GM12892 (cell line): ENCODE measurements around the gene IRX5.

ENCODE experiments used
- DNase-seq: peaks from one replicate; pipeline ENCODE4 v3.0.0; 2011; ENCODE audit not compliant: insufficient read length
- FAIRE-seq: peaks from 2 replicates; lab custom pipeline; 2011; peaks lifted over from hg19 to GRCh38; lab: Jason Lieb, UNC
- POLR2A ChIP-seq: IDR thresholded peaks from 2 replicates; pipeline ENCODE4 v1.6.1; 2011; ENCODE audit warnings: low read depth, low read length, control low read depth
- POLR2AphosphoS5 ChIP-seq: IDR thresholded peaks from 2 replicates; pipeline ENCODE4 v1.6.1; 2011; ENCODE audit warnings: low read depth, low read length, control low read depth
- TAF1 ChIP-seq: IDR thresholded peaks from 2 replicates; pipeline ENCODE4 v1.6.1; 2011; ENCODE audit warnings: low read depth, mild to moderate bottlenecking, control low read depth, low read length, borderline replicate concordance

IRX5 gene

GRCh38 chr16:54939029-54939346, 8.3 kb downstream of the IRX5 start:
- FAIRE-seq (no peak), DNase-seq (no peak)
- no peak for TF ChIP-seq TAF1
- TF ChIP-seq POLR2A = no peak
- no peak for TF ChIP-seq POLR2AphosphoS5

- FAIRE-seq = no peak
- DNase-seq = no peak
Measured at GRCh38 chr16:54939510-54940278, 9.0 kb downstream of the IRX5 start.

GRCh38 chr16:54940279-54940604, 9.6 kb downstream of the IRX5 start:
- TF ChIP-seq POLR2AphosphoS5 = no peak
- no peak for FAIRE-seq

More at GRCh38 chr16:54939510-54940278, 9.0 kb downstream of the IRX5 start:
- no peak for TF ChIP-seq POLR2AphosphoS5
- no peak for TF ChIP-seq POLR2A
- TF ChIP-seq TAF1 = no peak

GRCh38 chr16:54942353-54942943, 11.8 kb downstream of the IRX5 start:
- DNase-seq (no peak), FAIRE-seq (no peak)
- TF ChIP-seq POLR2A (no peak), POLR2AphosphoS5 (no peak), TAF1 (no peak)

More at GRCh38 chr16:54940279-54940604, 9.6 kb downstream of the IRX5 start:
- DNase-seq = no peak

- FAIRE-seq (no peak), DNase-seq (no peak)
- TF ChIP-seq POLR2AphosphoS5 (no peak), POLR2A (no peak), TAF1 (no peak)
Measured at GRCh38 chr16:54944002-54944401, 13.3 kb downstream of the IRX5 start.

- DNase-seq (no peak), FAIRE-seq (no peak)
- TF ChIP-seq POLR2AphosphoS5 = no peak
- TF ChIP-seq TAF1 = no peak
- no peak for TF ChIP-seq POLR2A
Measured at GRCh38 chr16:54945063-54945462, 14.4 kb downstream of the IRX5 start.

- DNase-seq (no peak), FAIRE-seq (no peak)
- TF ChIP-seq TAF1 (no peak), POLR2AphosphoS5 (no peak), POLR2A (no peak)
Measured at GRCh38 chr16:54946909-54947308, 16.2 kb downstream of the IRX5 start.

- DNase-seq = no peak
- no peak for TF ChIP-seq POLR2A
- TF ChIP-seq POLR2AphosphoS5 = no peak
- no peak for TF ChIP-seq TAF1
- no peak for FAIRE-seq
Measured at GRCh38 chr16:54947616-54948015, 17.0 kb downstream of the IRX5 start.

GRCh38 chr16:54952195-54952594, 21.5 kb downstream of the IRX5 start:
- no peak for TF ChIP-seq TAF1
- TF ChIP-seq POLR2AphosphoS5 = no peak
- no peak for TF ChIP-seq POLR2A
- DNase-seq (no peak), FAIRE-seq (no peak)

GRCh38 chr16:54953461-54953860, 22.8 kb downstream of the IRX5 start:
- DNase-seq = no peak
- no peak for FAIRE-seq
- TF ChIP-seq TAF1 (no peak), POLR2A (no peak), POLR2AphosphoS5 (no peak)

GRCh38 chr16:54954220-54954619, 23.6 kb downstream of the IRX5 start:
- no peak for TF ChIP-seq POLR2A
- TF ChIP-seq TAF1 = no peak
- no peak for TF ChIP-seq POLR2AphosphoS5
- no peak for DNase-seq
- FAIRE-seq = no peak

GRCh38 chr16:54955757-54956156, 25.1 kb downstream of the IRX5 start:
- TF ChIP-seq TAF1 (no peak), POLR2A (no peak), POLR2AphosphoS5 (no peak)
- FAIRE-seq (no peak), DNase-seq (no peak)
